H9 (cell line): Measurements from ENCODE around the gene SSX2IP. TPM values are rescaled to one million over a fixed set of nuclear protein-coding genes. Genes with fewer than 3 reads are reported as not detected.

Experiments
- DNase-seq: peaks from one replicate; pipeline ENCODE4 v3.0.0-alpha.2; 2017
- H2AFZ ChIP-seq: one replicate; pipeline ENCODE4 v1.6.1; 2013; ENCODE audit warnings: mild to moderate bottlenecking, low read length, control low read depth, moderate library complexity
- H2AK5ac ChIP-seq: 2 replicates; pipeline ENCODE4 v1.6.1; 2013; ENCODE audit warnings: low read length, control low read depth, mixed read lengths; ENCODE audit not compliant: insufficient read length
- H2BK120ac ChIP-seq: one replicate; pipeline ENCODE4 v1.6.1; 2013; ENCODE audit warnings: low read depth, mild to moderate bottlenecking, low read length, control low read depth, inconsistent platforms; ENCODE audit not compliant: poor library complexity, severe bottlenecking
- H2BK12ac ChIP-seq: 2 replicates; pipeline ENCODE4 v1.6.1; 2013; ENCODE audit warnings: low read length, control low read depth, mixed read lengths, low read depth; ENCODE audit not compliant: insufficient read length
- H2BK15ac ChIP-seq: 2 replicates; pipeline ENCODE4 v1.6.1; 2013; ENCODE audit warnings: low read depth, low read length, control low read depth
- H2BK20ac ChIP-seq: one replicate; pipeline ENCODE4 v1.6.1; 2013; ENCODE audit warnings: low read depth, mild to moderate bottlenecking, low read length, control low read depth, inconsistent platforms; ENCODE audit not compliant: poor library complexity, severe bottlenecking
- H2BK5ac ChIP-seq: 2 replicates; pipeline ENCODE4 v1.6.1; 2013; ENCODE audit warnings: low read length, control low read depth, mixed read lengths; ENCODE audit not compliant: insufficient read length
- H3K14ac ChIP-seq: 2 replicates; pipeline ENCODE4 v1.6.1; 2013; ENCODE audit warnings: low read length, control low read depth; ENCODE audit not compliant: insufficient read depth
- H3K18ac ChIP-seq: 2 replicates; pipeline ENCODE4 v1.6.1; 2013; ENCODE audit warnings: low read depth, mild to moderate bottlenecking, mixed read lengths, low read length, control low read depth; ENCODE audit not compliant: insufficient read length
- H3K23ac ChIP-seq: 2 replicates; pipeline ENCODE4 v1.6.1; 2013; ENCODE audit warnings: low read length, control low read depth, mixed read lengths, low read depth; ENCODE audit not compliant: insufficient read length
- H3K23me2 ChIP-seq: 2 replicates; pipeline ENCODE4 v1.6.1; 2013; ENCODE audit warnings: low read depth, mild to moderate bottlenecking, mixed read lengths, low read length, control low read depth; ENCODE audit not compliant: insufficient read length, poor library complexity, severe bottlenecking
- H3K27ac ChIP-seq: 2 replicates; pipeline ENCODE4 v1.5.1; 2013; ENCODE audit warnings: low read length, control low read depth, mixed read lengths, low read depth; ENCODE audit not compliant: insufficient read length
- H3K27me3 ChIP-seq: 2 replicates; pipeline ENCODE4 v1.6.1; 2013; ENCODE audit warnings: low read length, control low read depth, inconsistent platforms; ENCODE audit not compliant: insufficient read depth
- H3K4ac ChIP-seq: 2 replicates; pipeline ENCODE4 v1.6.1; 2013; ENCODE audit warnings: low read depth, mild to moderate bottlenecking, control low read depth, inconsistent platforms, low read length, moderate library complexity
- H3K4me1 ChIP-seq: 2 replicates; pipeline ENCODE4 v1.6.1; 2013; ENCODE audit warnings: low read length, control low read depth, inconsistent platforms; ENCODE audit not compliant: insufficient read depth
- H3K4me2 ChIP-seq: 2 replicates; pipeline ENCODE4 v1.6.1; 2013; ENCODE audit warnings: low read length, control low read depth, mixed read lengths; ENCODE audit not compliant: insufficient read length, insufficient read depth
- H3K56ac ChIP-seq: 2 replicates; pipeline ENCODE4 v1.6.1; 2013; ENCODE audit warnings: low read depth, mild to moderate bottlenecking, mixed read lengths, low read length, control low read depth; ENCODE audit not compliant: insufficient read length
- H3K79me1 ChIP-seq: 2 replicates; pipeline ENCODE4 v1.6.1; 2013; ENCODE audit warnings: low read depth, mild to moderate bottlenecking, moderate library complexity, low read length, control low read depth, inconsistent platforms; ENCODE audit not compliant: insufficient read depth, poor library complexity, severe bottlenecking
- H3K79me2 ChIP-seq: 2 replicates; pipeline ENCODE4 v1.6.1; 2013; ENCODE audit warnings: low read length, control low read depth, inconsistent platforms; ENCODE audit not compliant: insufficient read depth
- H3K9ac ChIP-seq: 2 replicates; pipeline ENCODE4 v1.6.1; 2013; ENCODE audit warnings: low read length, control low read depth, mixed read lengths; ENCODE audit not compliant: insufficient read length; ENCODE audit errors: extremely low read depth
- H3K9me3 ChIP-seq: one replicate; pipeline ENCODE4 v1.6.1; 2013; ENCODE audit warnings: low read depth, low read length, inconsistent platforms; ENCODE audit not compliant: control insufficient read depth
- H3T11ph ChIP-seq: one replicate; pipeline ENCODE4 v1.6.1; 2013; ENCODE audit warnings: mild to moderate bottlenecking, low read length, control low read depth, inconsistent platforms
- H4K20me1 ChIP-seq: one replicate; pipeline ENCODE4 v1.6.1; 2013; ENCODE audit not compliant: control insufficient read depth, insufficient read length, insufficient read depth
- H4K5ac ChIP-seq: 2 replicates; pipeline ENCODE4 v1.6.1; 2013; ENCODE audit warnings: low read depth, mild to moderate bottlenecking, mixed read lengths, low read length, control low read depth; ENCODE audit not compliant: insufficient read length
- H4K8ac ChIP-seq: replicated peaks from 2 replicates; pipeline ENCODE4 v1.6.1; 2013; ENCODE audit warnings: low read length, control low read depth, mixed read lengths, low read depth; ENCODE audit not compliant: insufficient read length
- H4K91ac ChIP-seq: 2 replicates; pipeline ENCODE4 v1.6.1; 2013; ENCODE audit warnings: low read depth, mild to moderate bottlenecking, moderate library complexity, mixed read lengths, low read length, control low read depth; ENCODE audit not compliant: insufficient read length
- H3K27ac Mint-ChIP-seq, 3 experiments: 2 replicates in 2 of 3; 3 replicates in 1 of 3; pipeline ENCODE4 v1.8.0; 2020 to 2021; ENCODE audit warnings: mixed read lengths in 3 of 3, mild to moderate bottlenecking in 1 of 3, moderate library complexity in 1 of 3
- H3K27me3 Mint-ChIP-seq: 2 replicates; pipeline ENCODE4 v1.8.0; 2021; ENCODE audit warnings: low read depth, mild to moderate bottlenecking, moderate library complexity, mixed read lengths
- H3K36me3 Mint-ChIP-seq, 3 experiments: 2 replicates in 2 of 3; 3 replicates in 1 of 3; pipeline ENCODE4 v1.8.0; 2020 to 2021; ENCODE audit warnings: low read depth in 3 of 3, mixed read lengths in 3 of 3; ENCODE audit not compliant: insufficient read depth in 1 of 3
- H3K4me1 Mint-ChIP-seq, 2 experiments: 2 replicates each; pipeline ENCODE4 v1.8.0; 2020; ENCODE audit warnings: mixed read lengths in 2 of 2
- H3K4me3 Mint-ChIP-seq, 2 experiments: 2 replicates in 1 of 2; 3 replicates in 1 of 2; pipeline ENCODE4 v1.8.0; 2020 to 2021; ENCODE audit warnings: mild to moderate bottlenecking in 2 of 2, mixed read lengths in 2 of 2, moderate library complexity in 1 of 2
- H3K9me3 Mint-ChIP-seq, 2 experiments: 2 replicates in 1 of 2; 3 replicates in 1 of 2; pipeline ENCODE4 v1.8.0; 2020; ENCODE audit warnings: mild to moderate bottlenecking in 2 of 2, mixed read lengths in 2 of 2, moderate library complexity in 1 of 2
- WGBS: extraction: QIAGEN DNeasy Blood & Tissue Kit; methylation state at CpG from one replicate; pipeline ENCODE4 v1.1.7; 2013; ENCODE audit warnings: missing lambda C conversion rate, low lambda C conversion rate, mixed read lengths; ENCODE audit not compliant: insufficient read length; ENCODE audit errors: extremely low coverage; 5-methylcytosine and 5-hydroxymethylcytosine counted together
- total RNA-seq: library from RNA; stranded (reverse); gene quantifications from 2 replicates; pipeline ENCODE4 v1.2.1, GENCODE V29; 2021
- TF ChIP-seq, protein P1 (sequence below): fragments of 200-600 bp; sonication (generic); conservative IDR thresholded peaks from 3 replicates; pipeline ENCODE4 v1.8.0; 2021; ENCODE audit warnings: antibody characterized with exemption, mild to moderate bottlenecking

The SSX2IP gene
- total RNA-seq, 1 experiment from 2014 or later, result 19.6 TPM

DNA sequence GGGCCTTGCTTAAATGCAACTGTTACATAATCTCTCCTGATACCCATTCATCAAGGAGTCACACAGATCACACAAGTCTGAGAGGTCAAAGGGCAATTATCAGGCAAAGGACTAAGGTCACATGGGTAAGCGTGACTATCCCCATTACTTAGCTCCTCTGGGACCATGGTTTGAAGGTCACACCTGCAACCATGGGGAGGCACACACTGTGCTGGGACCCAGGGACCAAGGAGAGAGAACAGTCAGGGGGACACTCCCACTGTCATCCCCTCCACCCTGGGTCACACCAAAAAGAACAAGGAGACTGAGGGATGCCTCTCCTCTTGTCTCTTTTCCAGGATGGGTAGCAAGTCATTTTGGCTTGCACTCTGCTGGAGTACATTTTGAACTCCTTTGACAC lies 85.1 kb downstream of the SSX2IP start:
- no peak overlapping the region for H2BK20ac ChIP-seq
- peaks cover 9 to 11% of the 10 kb centered on the region in 2 experiments for H3K4me1 Mint-ChIP-seq
- peaks cover 4% of the 10 kb centered on the region for H3K27me3 Mint-ChIP-seq
- no peak overlapping the region for H2BK5ac ChIP-seq
- no peak overlapping the region for H3K9ac ChIP-seq
- H3K9me3 Mint-ChIP-seq, result peaks cover 31 to 38% of the 10 kb centered on the region in 2 experiments
- H3K9me3 ChIP-seq, result peaks cover 15% of the 10 kb centered on the region
- H3K23ac ChIP-seq, result no peak overlapping the region
- no peak overlapping the region for H3T11ph ChIP-seq
- peaks cover 20 to 30% (median 23%) of the 10 kb centered on the region in 3 experiments for H3K36me3 Mint-ChIP-seq
- H3K23me2 ChIP-seq, result no peaks in the 10 kb centered on the region
- no peak overlapping the region for H3K27ac Mint-ChIP-seq
- H4K91ac ChIP-seq, result no peak overlapping the region
- no peaks in the 10 kb centered on the region for H3K4me1 ChIP-seq
- no peak overlapping the region for H3K4me2 ChIP-seq
- H4K20me1 ChIP-seq, result no peaks in the 10 kb centered on the region
- TF ChIP-seq, protein P1, sequence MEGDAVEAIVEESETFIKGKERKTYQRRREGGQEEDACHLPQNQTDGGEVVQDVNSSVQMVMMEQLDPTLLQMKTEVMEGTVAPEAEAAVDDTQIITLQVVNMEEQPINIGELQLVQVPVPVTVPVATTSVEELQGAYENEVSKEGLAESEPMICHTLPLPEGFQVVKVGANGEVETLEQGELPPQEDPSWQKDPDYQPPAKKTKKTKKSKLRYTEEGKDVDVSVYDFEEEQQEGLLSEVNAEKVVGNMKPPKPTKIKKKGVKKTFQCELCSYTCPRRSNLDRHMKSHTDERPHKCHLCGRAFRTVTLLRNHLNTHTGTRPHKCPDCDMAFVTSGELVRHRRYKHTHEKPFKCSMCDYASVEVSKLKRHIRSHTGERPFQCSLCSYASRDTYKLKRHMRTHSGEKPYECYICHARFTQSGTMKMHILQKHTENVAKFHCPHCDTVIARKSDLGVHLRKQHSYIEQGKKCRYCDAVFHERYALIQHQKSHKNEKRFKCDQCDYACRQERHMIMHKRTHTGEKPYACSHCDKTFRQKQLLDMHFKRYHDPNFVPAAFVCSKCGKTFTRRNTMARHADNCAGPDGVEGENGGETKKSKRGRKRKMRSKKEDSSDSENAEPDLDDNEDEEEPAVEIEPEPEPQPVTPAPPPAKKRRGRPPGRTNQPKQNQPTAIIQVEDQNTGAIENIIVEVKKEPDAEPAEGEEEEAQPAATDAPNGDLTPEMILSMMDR, result no peak
- WGBS, result no CpG with 5 or more reads among the region's 1 CpG
- no peak overlapping the region for H3K4ac ChIP-seq
- no peak overlapping the region for H3K4me3 Mint-ChIP-seq
- no peak overlapping the region for H2BK15ac ChIP-seq
- no peak overlapping the region for H3K18ac ChIP-seq
- H3K27me3 ChIP-seq, result no peaks in the 10 kb centered on the region; the same call in 1 of the 2 replicates
- no peak overlapping the region for H3K27ac ChIP-seq
- no peaks in the 10 kb centered on the region for H3K79me2 ChIP-seq
- H3K56ac ChIP-seq, result no peak overlapping the region
- H4K8ac ChIP-seq, result no peak overlapping the region
- no peak overlapping the region for H2BK120ac ChIP-seq
- H3K79me1 ChIP-seq, result no peaks in the 10 kb centered on the region
- no peak overlapping the region for H2AK5ac ChIP-seq
- H2BK12ac ChIP-seq, result no peak overlapping the region
- H2AFZ ChIP-seq, result no peak overlapping the region
- no peak overlapping the region for H4K5ac ChIP-seq
- no peak for DNase-seq
- H3K14ac ChIP-seq, result no peak overlapping the region
